NCI-H1930 (cell line): ENCODE measurements around the gene CATSPERD.

Experiments used
- DNase-seq, 2 experiments: peaks; one replicate each; lab custom pipeline; 2025; lab: John Stamatoyannopoulos, UW

The CATSPERD gene

GRCh38 chr19:5827342-5827890 lies 107.0 kb downstream of the CATSPERD start:
- no peak for DNase-seq

- DNase-seq = peak; percentile 77 to 87
These were observed 107.6 kb downstream of the CATSPERD start for GRCh38 chr19:5827891-5828660.
